ENCODE measurements around the gene TMEM212. TPM values are rescaled to one million over a fixed set of nuclear protein-coding genes. Genes with fewer than 3 reads are reported as not detected.

Gene TMEM212
- total and polyA plus RNA-seq, 2 of the 13 experiments (the other 11 are each of a cell fraction or from before 2014, with no cell fraction given), result not detected

GRCh38 chr3:171845481-171846284, 2.5 kb downstream of the TMEM212 start (continued):
- TF ChIP-seq SP1 (IDR thresholded peaks at IDR 0.05) (no peak), SP1 (CRISPR knock-in tag; IDR thresholded peaks at IDR 0.05) (no peak), FLYWCH1 (CRISPR knock-in tag; IDR thresholded peaks at IDR 0.05) (no peak), KLF9 (CRISPR knock-in tag; IDR thresholded peaks at IDR 0.05; ENCODE audit: low read depth) (no peak), EP300 (IDR thresholded peaks at IDR 0.05; ENCODE audit: low read depth in 2 of 2, low read length in 2 of 2) (peak in 1 of 2 experiments; percentile 87; a peak in 2 of 4 replicates), EP300 (CRISPR knock-in tag; IDR thresholded peaks at IDR 0.05; ENCODE audit: borderline replicate concordance) (peak; percentile 57; the same call in 1 of the 2 replicates), SRSF4 (IDR thresholded peaks at IDR 0.05; ENCODE audit: low read depth, low read length, poor library complexity, severe bottlenecking) (no peak), TRIM22 (IDR thresholded peaks at IDR 0.05) (no peak), NFATC3 (CRISPR knock-in tag; IDR thresholded peaks at IDR 0.05) (no peak), ZNF773 (CRISPR knock-in tag; IDR thresholded peaks at IDR 0.05; ENCODE audit: borderline replicate concordance) (no peak), TCF12 (IDR thresholded peaks at IDR 0.05) (no peak), TCF12 (CRISPR knock-in tag; IDR thresholded peaks at IDR 0.05) (no peak), UBTF (CRISPR knock-in tag; IDR thresholded peaks at IDR 0.05) (no peak), NBN (conservative IDR thresholded peaks at IDR 0.05) (no peak), ZNF766 (CRISPR knock-in tag; IDR thresholded peaks at IDR 0.05; ENCODE audit: borderline replicate concordance) (no peak), AKNA (CRISPR knock-in tag; IDR thresholded peaks at IDR 0.05; ENCODE audit: borderline replicate concordance) (no peak), BCL6 (CRISPR knock-in tag; IDR thresholded peaks at IDR 0.05) (peak; percentile 49), SALL1 (CRISPR knock-in tag; IDR thresholded peaks at IDR 0.05) (0 out of 2 replicates have a peak, but pooled peaks have one; percentile 6), KLF12 (CRISPR knock-in tag; IDR thresholded peaks at IDR 0.05; ENCODE audit: borderline replicate concordance) (no peak), HNF4A (CRISPR knock-in tag; IDR thresholded peaks at IDR 0.05) (peak; percentile 32; the same call in 1 of the 2 replicates), PHF8 (CRISPR knock-in tag; IDR thresholded peaks at IDR 0.05) (no peak), SIX4 (CRISPR knock-in tag; IDR thresholded peaks at IDR 0.05) (no peak), ZNF335 (CRISPR knock-in tag; IDR thresholded peaks at IDR 0.05) (no peak), HNRNPH1 (optimal IDR thresholded peaks at IDR 0.05; ENCODE audit: low read depth, low read length) (no peak)

Measured in HepG2 (cell line).